ENCODE data around the gene CHST12. TPM values are rescaled to one million over a fixed set of nuclear protein-coding genes. Genes with fewer than 3 reads are reported as not detected.

CHST12 gene
- total RNA-seq, 2 donors from 2014 or later: 18.7 to 19.5 TPM

DNA sequence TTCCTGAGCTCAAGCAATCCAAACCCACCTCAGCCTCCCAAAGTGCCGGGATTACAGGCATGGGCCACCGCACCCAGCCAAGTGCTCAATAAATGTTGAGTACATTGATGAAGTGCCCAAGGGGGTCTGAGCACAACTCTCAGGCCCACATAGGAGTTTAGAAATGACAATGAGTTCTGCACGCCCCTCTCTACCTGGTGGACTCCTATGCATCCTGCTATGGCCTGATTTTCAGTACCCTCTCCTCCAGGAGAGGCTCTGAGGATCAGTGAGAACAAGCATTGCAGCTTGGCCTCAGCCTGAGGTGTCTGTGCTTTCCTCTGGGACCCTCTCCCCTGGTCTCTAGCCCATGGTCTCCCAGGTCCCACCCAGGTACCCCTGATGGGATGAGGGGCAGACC, 93.7 kb downstream of the CHST12 start:
- H3K36me3 Mint-ChIP-seq (ENCODE audit: low read depth): peaks cover 2% of the 10 kb centered on the region
- DNase-seq (no peak), ATAC-seq (no peak)
- no peak overlapping the region for H3K4me3 Mint-ChIP-seq
- H3K9me3 ChIP-seq (ENCODE audit: control insufficient read depth, low read length, poor library complexity, severe bottlenecking): no peaks in the 10 kb centered on the region
- H3K27me3 Mint-ChIP-seq: peaks cover 21% of the 10 kb centered on the region
- peaks cover 6% of the 10 kb centered on the region for H3K4me1 Mint-ChIP-seq
- H3K27ac Mint-ChIP-seq: no peak overlapping the region

DNA sequence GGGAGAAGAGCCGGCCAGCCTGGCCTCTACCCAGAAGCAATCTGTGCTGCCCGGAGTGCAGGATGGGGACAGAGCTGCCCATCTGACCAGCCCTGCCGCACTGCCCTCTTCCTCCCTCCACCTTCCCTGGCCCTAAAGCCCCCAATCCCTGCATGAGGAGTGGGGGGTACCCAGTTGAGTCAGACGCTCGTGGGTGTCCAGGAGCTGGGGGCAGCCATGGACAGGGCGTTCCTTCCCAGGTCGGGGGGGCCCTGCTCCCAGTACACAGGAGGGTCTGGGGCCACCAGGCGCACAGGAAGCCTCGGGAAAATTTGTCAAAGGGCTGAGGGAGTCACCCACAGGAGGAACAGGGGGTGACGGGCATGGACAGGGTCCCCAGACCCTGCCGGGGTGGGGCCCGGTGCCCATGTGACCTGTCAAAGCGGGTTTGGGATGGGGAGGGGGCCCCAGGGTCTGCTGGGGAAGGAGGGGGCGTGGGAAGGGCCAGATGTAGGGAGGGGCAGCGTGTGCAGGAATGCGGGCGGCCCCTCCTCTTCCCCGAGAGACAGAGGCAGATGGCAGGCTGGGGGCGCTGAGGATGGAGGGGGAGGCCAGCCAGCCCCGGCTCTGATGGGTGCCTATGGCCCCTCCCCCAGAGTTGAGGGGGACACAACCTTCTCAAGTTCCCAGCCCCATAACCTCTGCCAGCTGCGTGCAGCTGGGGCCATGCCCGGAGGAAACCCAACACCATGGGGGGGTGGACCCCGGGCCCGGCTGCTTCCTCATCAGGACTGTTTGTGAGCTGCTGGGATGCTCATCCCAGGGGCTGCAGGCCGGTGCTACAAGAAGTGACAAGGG, 94.3 kb downstream of the CHST12 start:
- Mint-ChIP-seq H3K27me3 (peaks cover 21% of the 10 kb centered on the region), H3K36me3 (ENCODE audit: low read depth) (peaks cover 2% of the 10 kb centered on the region), H3K4me1 (peaks cover 6% of the 10 kb centered on the region), H3K4me3 (no peak overlapping the region), H3K27ac (no peak overlapping the region)
- no peaks in the 10 kb centered on the region for H3K9me3 ChIP-seq (ENCODE audit: control insufficient read depth, low read length, poor library complexity, severe bottlenecking)
- DNase-seq (no peak), ATAC-seq (no peak)

Other genes with a start within 250 kb of the CHST12 start
- 100 to 1,000 TPM in 1 of 2 donors, 10 to 100 TPM in 1; 81.3 to 115 TPM for gene MAD1L1, start 170.7 kb upstream of the CHST12 start, total RNA-seq
- gene MRM2, start 161.4 kb upstream of the CHST12 start, total RNA-seq: 1 to 10 TPM; 4.1 to 4.2 TPM
- gene NUDT1, start 161.4 kb upstream of the CHST12 start, total RNA-seq: 10 to 100 TPM; 12.7 to 16.2 TPM
- 1 to 10 TPM; 8.6 to 9.3 TPM for gene SNX8, start 89.2 kb upstream of the CHST12 start, total RNA-seq
- gene EIF3B, start 48.8 kb upstream of the CHST12 start, total RNA-seq: 100 to 1,000 TPM; 139 to 176 TPM
- not detected for gene GRIFIN, start 72.8 kb downstream of the CHST12 start, total RNA-seq
- 100 to 1,000 TPM; 110 to 116 TPM for gene LFNG, start 116.2 kb downstream of the CHST12 start, total RNA-seq
- 10 to 100 TPM; 19.5 to 20.5 TPM for gene BRAT1, start 151.9 kb downstream of the CHST12 start, total RNA-seq
- gene IQCE, start 155.4 kb downstream of the CHST12 start, total RNA-seq: 1 to 10 TPM; 6.7 to 9.0 TPM
- gene TTYH3, start 228.4 kb downstream of the CHST12 start, total RNA-seq: 10 to 100 TPM; 13.2 to 14.8 TPM